Stimulated activated naive CD8-positive, alpha-beta T cell treated with anti-CD3 and anti-CD28 coated beads, Interleukin-15, amount 100 ng/mL, for 72 hours (primary cell): ENCODE results near the gene MAP3K3.

Source experiments
- ATAC-seq: fragments of 150-1000 bp; cut with Tn5 transposase; 2 replicates; pipeline ENCODE4 v1.10.0; 2021; ENCODE audit warnings: mild to moderate bottlenecking, moderate library complexity
- DNase-seq, 2 donors: peaks; one replicate each; pipeline ENCODE4 v3.0.0; 2021 to 2022
- H3K27ac Mint-ChIP-seq, 2 donors: one replicate each; pipeline ENCODE4 v1.8.0; 2022; ENCODE audit warnings: mild to moderate bottlenecking in 2 of 2, mixed read lengths in 2 of 2, moderate library complexity in 2 of 2
- H3K27me3 Mint-ChIP-seq: one replicate; pipeline ENCODE4 v1.8.0; 2022; ENCODE audit warnings: mixed read lengths
- H3K4me1 Mint-ChIP-seq: one replicate; pipeline ENCODE4 v1.8.0; 2022; ENCODE audit warnings: mild to moderate bottlenecking, mixed read lengths
- H3K4me3 Mint-ChIP-seq, 2 donors: one replicate each; pipeline ENCODE4 v1.8.0; 2022; ENCODE audit warnings: mild to moderate bottlenecking in 2 of 2, mixed read lengths in 2 of 2, moderate library complexity in 1 of 2
- H3K9me3 Mint-ChIP-seq, 2 donors: one replicate each; pipeline ENCODE4 v1.8.0; 2022; ENCODE audit warnings: mixed read lengths in 2 of 2

The MAP3K3 gene

DNA sequence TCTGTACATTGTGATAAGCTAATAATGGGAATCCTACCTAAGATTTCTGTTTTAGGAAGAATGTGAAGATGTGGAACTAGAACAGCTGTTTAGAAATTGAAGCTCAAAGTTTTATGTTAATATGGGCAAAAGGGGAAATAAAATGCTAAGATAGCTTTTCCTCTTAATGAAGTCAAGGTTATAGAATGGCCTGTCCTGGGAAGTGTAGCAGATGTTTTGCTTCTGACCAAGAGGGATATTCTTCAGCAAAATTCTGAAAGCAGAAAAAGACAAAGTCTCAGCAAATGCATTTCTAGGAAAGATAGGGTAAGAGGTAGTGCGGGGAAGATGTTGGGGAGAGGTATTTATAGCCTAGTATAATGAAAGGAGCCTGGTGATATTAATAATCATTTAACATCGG, 13.1 kb downstream of the MAP3K3 start:
- Mint-ChIP-seq H3K27me3 (no peaks in the 10 kb centered on the region), H3K4me1 (peaks cover 21% of the 10 kb centered on the region), H3K4me3 (no peak overlapping the region), H3K27ac (no peak overlapping the region), H3K9me3 (no peaks in the 10 kb centered on the region)
- ATAC-seq, result no peak
- no peak for DNase-seq

DNA sequence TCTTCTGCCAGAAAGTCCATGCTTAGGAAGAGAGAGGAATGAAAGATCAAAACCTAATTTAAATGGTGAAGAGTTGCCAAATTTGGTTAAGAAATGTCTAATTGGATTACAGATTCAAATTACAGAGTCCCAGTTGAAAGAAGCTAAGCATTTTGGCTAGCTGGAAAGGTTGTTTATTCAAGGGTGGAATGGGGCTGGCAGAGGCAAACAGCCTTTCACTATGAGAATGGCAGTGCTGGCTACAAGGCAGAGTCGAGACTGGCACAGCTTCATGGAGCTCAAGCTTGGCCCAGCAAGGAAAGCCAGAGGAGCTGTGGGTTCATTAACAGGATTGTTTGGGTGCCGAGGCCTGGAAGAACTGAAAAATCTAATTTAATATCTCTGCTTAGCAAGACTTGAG, 13.6 kb downstream of the MAP3K3 start:
- no peak overlapping the region for H3K4me3 Mint-ChIP-seq
- ATAC-seq, result no peak
- H3K4me1 Mint-ChIP-seq, result peaks cover 21% of the 10 kb centered on the region
- H3K27me3 Mint-ChIP-seq, result no peaks in the 10 kb centered on the region
- no peak for DNase-seq
- H3K9me3 Mint-ChIP-seq, result no peaks in the 10 kb centered on the region
- no peak overlapping the region for H3K27ac Mint-ChIP-seq

DNA sequence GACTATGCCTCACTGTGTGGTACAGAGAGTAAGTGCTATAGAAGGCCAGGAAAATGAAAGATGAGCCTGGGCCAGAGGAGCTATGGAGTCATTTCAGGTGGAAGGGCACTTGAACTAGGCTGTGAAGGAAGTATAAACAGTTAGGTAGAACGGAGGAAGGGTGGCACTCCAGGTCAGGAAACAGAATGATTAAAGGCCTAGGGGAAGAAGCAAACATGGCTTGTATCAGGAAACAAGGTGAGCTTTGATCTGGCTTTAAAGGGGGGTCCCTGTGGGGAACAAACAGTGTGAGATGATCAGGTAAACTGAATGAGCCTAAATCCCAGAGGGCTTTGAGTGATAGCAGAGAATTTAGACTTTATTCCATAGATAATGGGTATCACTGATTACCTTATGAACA, 16.9 kb downstream of the MAP3K3 start:
- no peaks in the 10 kb centered on the region for H3K27me3 Mint-ChIP-seq
- DNase-seq (no peak), ATAC-seq (no peak)
- no peaks in the 10 kb centered on the region for H3K9me3 Mint-ChIP-seq
- peak overlapping the region in 1 of 2 donors; percentile 34 for H3K27ac Mint-ChIP-seq
- no peak overlapping the region for H3K4me3 Mint-ChIP-seq
- peaks cover 14% of the 10 kb centered on the region for H3K4me1 Mint-ChIP-seq

DNA sequence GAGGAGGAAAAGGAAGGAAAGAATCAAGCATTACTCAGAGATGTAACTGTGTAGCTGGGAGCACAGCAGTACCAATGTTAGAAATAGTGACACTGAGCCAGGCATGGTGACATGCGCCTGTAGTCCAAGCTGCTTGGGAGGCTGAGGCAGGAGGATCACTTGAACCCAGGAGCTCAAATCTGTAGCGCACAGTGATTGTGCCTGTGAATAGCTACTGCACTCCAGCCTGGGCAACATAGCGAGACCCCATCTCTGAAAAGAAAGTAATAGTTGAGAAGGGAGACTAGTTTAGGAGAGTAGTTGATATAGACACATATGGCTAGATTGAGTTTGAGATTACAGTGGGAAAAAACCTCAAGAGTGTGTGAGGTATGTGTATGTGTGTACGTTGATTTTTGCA, 17.8 kb downstream of the MAP3K3 start:
- Mint-ChIP-seq H3K27ac (no peak overlapping the region), H3K27me3 (no peaks in the 10 kb centered on the region), H3K9me3 (no peaks in the 10 kb centered on the region), H3K4me1 (peaks cover 11% of the 10 kb centered on the region), H3K4me3 (no peak overlapping the region)
- ATAC-seq (no peak), DNase-seq (no peak)

DNA sequence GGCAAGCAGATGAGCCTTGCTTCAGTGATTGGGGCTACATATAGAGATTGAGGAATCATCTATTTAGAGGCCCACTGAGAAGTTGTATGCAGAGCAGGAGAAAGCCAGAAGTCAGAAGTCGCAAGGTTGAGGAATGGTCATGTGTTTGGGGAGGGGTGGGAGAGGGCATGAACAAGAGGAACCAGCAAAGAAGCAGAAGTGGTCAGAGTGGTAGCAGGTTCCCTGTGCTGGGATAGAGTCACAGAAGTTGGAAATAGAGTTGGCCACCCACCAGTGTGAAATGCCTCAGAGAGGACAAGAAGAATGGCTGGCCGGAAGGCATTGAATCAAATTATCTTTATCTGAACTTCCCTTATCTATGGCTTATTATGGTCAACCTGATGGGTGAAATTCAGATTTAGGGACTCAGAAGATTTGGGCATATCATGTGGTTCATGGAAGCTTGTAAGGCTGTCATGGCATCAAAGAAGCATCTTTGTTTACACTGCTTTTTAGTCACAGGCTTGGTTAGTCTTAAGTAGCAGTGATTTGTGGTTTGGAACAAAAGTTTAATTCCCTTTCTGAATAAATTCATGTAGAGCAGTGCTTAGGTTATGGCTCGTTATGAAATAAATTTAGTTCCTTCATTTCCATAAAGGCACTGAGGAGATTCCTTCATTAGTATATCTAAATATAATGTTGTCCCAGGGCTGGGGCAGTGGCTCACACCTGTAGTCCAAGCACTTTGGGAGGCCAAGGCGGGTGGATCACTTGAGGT, 19.7 kb downstream of the MAP3K3 start:
- no peaks in the 10 kb centered on the region for H3K27me3 Mint-ChIP-seq
- H3K4me3 Mint-ChIP-seq, result no peak overlapping the region
- H3K4me1 Mint-ChIP-seq, result peaks cover 23% of the 10 kb centered on the region
- ATAC-seq (no peak), DNase-seq (no peak)
- H3K27ac Mint-ChIP-seq, result no peak overlapping the region
- H3K9me3 Mint-ChIP-seq, result no peaks in the 10 kb centered on the region

DNA sequence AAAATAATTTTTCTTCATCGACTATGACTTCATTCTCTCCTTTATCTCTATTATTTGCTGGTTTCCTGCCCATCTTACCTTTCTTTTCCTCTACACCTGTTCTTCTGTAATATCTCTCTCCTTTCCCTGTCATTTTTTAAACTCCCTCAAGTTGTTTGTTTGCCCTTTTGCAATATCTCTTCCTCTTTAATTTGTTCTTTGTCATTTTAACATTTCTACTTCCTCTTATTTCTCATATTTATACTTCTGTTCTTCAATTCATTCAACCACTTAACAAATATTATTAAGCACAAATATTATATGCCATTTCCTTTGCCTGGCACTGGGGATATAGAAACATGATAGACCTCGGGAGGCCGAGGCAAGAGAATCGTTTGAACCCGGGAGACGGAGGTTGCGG, 22.6 kb downstream of the MAP3K3 start:
- Mint-ChIP-seq H3K4me1 (peaks cover 14% of the 10 kb centered on the region), H3K27ac (no peak overlapping the region), H3K9me3 (no peaks in the 10 kb centered on the region), H3K27me3 (no peaks in the 10 kb centered on the region), H3K4me3 (no peak overlapping the region)
- no peak for DNase-seq
- ATAC-seq, result no peak

DNA sequence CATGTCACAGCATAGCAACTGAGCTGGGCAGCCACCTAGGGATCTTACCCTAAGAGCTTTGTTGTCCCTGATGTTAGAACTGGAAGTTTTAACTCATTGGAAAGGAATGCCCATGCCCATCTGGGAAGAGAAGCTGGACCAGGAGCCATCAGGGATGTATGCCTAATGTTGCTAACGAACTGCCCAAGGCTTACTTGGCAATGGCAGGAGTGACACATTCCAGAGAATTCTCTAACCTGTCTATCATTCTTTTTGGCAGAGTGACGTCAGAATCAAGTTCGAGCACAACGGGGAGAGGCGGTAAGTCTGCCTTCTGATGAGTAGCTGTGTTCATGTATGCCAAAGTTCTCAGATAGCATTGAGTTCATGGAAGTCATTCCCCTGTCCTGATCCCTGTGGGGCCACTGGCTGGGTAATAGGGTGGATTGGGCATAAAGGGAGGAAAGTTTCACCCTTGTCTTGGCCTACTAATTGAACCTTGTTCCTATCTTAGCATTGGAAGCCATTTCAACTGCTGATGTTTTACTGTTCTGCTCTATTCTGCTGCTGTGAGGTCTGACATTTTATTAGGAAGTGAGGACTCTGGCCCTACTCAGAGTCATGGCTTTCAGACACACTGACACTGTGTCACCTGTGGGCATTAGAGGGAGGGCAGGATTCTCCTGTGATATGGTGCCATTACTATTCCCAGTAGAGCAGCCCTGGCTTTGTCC, 23.7 kb downstream of the MAP3K3 start:
- Mint-ChIP-seq H3K4me3 (no peak overlapping the region), H3K27ac (no peak overlapping the region), H3K4me1 (peaks cover 14% of the 10 kb centered on the region), H3K9me3 (no peaks in the 10 kb centered on the region), H3K27me3 (no peaks in the 10 kb centered on the region)
- DNase-seq, result no peak
- ATAC-seq, result peak; percentile 33

DNA sequence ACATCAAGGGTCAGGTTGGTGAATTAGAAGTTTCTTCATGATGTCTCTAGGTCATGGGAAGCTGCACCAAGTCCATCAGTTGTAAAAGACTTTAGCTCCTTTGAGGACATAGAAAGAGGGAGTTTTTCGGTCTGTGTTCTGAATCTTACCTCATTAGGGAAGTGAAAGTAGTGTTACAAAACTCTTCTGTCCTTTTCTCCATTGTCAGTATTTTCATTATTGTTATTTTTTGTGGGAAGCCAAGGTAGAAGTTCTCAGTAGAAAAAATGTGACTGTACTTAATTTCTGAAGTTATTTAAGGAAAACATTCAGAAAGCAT, 24.2 kb downstream of the MAP3K3 start:
- Mint-ChIP-seq H3K27me3 (no peaks in the 10 kb centered on the region), H3K4me1 (peaks cover 14% of the 10 kb centered on the region), H3K27ac (no peak overlapping the region), H3K9me3 (no peaks in the 10 kb centered on the region), H3K4me3 (no peak overlapping the region)
- ATAC-seq, result peak; percentile 53
- no peak for DNase-seq

DNA sequence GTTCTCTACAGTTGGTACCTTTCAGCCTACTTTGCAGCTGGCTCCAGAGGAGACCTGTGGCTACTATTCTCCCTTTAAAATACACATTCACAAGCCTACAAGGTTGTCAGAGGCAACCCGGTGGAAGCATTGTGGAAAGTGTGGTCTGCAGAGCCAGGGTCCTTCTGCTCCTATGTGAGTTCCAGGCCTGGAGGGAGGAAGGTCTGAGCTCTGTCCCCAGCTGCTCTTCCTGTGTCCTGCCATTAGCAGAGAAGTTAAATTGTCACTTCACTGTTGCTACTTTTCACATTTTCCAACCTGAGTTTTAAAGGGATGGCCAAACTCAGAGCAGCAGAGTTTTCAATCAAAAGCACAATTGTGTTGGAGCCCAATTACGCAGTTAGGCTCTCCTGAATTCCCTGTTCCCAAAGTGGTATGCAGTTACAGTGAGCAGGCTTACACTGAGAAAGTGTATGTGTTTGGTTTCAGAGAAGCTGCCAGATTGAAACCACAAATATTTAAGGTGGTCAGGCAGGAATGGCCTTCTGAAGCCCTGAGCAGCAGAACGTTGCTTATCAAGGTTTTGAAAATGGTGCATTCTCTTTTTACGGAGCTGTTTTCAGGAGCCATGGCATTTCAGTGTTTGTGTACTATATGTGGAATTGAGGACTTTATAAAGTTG, 25.0 kb downstream of the MAP3K3 start:
- no peak overlapping the region for H3K4me3 Mint-ChIP-seq
- ATAC-seq, result no peak
- H3K4me1 Mint-ChIP-seq, result peaks cover 14% of the 10 kb centered on the region
- H3K27ac Mint-ChIP-seq, result no peak overlapping the region
- no peaks in the 10 kb centered on the region for H3K9me3 Mint-ChIP-seq
- no peak for DNase-seq
- no peaks in the 10 kb centered on the region for H3K27me3 Mint-ChIP-seq

DNA sequence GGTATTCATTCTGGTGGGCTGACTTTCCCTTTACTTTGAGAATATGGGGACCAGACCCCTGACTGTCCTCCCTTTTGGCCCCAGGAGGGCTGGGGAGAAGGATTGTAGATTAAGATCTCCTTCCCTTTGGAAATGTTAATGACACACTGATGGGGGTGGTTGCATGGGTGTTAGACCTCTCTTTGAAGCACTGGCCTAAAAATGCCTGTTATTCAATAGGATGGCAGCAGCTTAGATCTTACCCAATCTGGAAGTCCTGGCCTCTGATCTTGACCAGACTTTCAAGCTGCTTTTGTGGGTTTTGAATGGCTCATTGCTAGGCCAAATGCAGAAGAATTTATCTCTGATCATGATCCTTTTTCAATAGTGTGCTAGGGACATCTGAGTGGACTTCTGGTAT, 25.7 kb downstream of the MAP3K3 start:
- no peak for DNase-seq
- no peak overlapping the region for H3K27ac Mint-ChIP-seq
- H3K4me1 Mint-ChIP-seq, result peaks cover 14% of the 10 kb centered on the region
- no peaks in the 10 kb centered on the region for H3K27me3 Mint-ChIP-seq
- no peak for ATAC-seq
- H3K9me3 Mint-ChIP-seq, result no peaks in the 10 kb centered on the region
- H3K4me3 Mint-ChIP-seq, result no peak overlapping the region

DNA sequence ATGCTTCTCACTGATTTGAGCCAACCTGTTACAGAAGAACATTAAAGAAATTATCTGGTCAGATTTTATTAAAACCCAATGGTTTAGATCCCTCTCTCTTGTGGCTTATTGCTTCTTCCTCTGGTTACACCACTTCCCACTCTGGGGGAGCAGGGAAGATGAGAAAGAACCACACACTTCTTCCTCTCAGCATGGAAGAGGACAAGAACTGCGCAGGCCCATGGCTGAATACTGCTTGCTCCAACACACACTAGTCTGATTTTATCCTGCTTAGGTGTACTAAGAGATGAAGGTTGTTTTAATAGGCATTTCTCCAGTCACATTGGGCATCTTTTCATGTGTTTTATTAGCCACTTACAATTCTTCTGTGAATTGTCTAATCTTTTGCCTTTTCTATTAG, 27.6 kb downstream of the MAP3K3 start:
- DNase-seq (no peak), ATAC-seq (no peak)
- Mint-ChIP-seq H3K4me3 (no peak overlapping the region), H3K27ac (peak overlapping the region in 1 of 2 donors; percentile 14), H3K27me3 (no peaks in the 10 kb centered on the region), H3K4me1 (peaks cover 14% of the 10 kb centered on the region), H3K9me3 (no peaks in the 10 kb centered on the region)

DNA sequence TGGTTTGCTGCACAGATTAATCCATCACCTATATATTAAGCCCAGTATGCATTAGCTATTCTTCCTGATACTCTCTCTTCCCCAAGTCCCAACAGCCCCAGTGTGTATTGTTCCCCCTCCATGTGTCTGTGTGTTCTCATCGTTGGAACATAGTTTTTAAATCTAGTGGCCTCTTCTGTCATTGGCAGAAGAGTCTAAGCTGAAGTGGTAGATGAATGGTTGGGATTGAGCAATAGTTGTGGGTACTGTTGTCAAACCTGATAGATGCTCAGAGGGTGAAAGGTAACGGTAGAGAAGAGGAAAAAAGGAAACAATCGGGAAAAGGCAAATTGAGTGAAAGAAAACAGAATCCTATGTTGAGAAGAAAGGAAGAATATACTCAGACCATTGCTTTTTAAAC, 29.9 kb downstream of the MAP3K3 start:
- H3K27ac Mint-ChIP-seq, result no peak overlapping the region
- DNase-seq (no peak), ATAC-seq (no peak)
- H3K4me1 Mint-ChIP-seq, result no peaks in the 10 kb centered on the region
- H3K27me3 Mint-ChIP-seq, result no peaks in the 10 kb centered on the region
- H3K4me3 Mint-ChIP-seq, result no peak overlapping the region
- H3K9me3 Mint-ChIP-seq, result no peaks in the 10 kb centered on the region

DNA sequence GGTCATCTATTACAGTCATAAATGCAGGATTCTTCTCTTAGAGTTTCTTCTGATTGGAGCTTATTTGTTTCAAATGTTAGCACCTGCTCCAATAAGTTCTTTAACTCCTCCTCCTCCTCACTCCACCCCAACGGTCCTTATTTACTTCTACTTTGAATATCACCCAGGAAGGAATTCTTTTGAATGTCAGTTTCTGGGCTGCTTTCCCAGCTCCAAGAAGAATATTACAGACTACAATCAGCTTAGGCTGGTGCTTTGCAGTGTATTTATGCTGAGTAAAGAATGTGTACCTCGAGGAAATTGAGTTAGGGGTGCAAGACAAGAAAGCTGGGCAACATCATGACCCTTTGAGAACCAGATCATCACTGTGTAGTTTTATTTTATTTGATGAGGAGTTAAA, 30.8 kb downstream of the MAP3K3 start:
- Mint-ChIP-seq H3K27me3 (no peaks in the 10 kb centered on the region), H3K27ac (peak overlapping the region in 1 of 2 donors; percentile 28)

DNA sequence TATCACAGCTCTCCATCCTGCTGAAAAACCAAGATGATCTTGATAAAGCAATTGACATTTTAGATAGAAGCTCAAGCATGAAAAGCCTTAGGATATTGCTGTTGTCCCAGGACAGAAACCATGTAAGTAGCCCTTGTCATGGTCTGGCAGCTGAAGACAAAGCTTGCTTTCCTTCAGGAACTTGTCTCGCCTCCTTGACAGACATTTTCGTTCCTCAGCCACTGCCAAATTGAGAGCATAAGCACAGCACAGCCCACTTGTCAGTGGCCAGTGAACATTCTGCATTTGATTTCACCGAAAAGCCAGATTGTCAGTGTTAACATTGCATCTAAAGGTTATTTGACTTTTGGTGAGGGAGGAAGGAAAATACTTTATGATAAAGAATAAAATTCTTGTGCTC, 35.6 kb downstream of the MAP3K3 start:
- no peak overlapping the region for H3K4me3 Mint-ChIP-seq
- no peaks in the 10 kb centered on the region for H3K4me1 Mint-ChIP-seq
- no peak for ATAC-seq
- no peak overlapping the region for H3K27ac Mint-ChIP-seq
- no peaks in the 10 kb centered on the region for H3K9me3 Mint-ChIP-seq
- H3K27me3 Mint-ChIP-seq, result no peaks in the 10 kb centered on the region
- no peak for DNase-seq

More for the DNA sequence above, 30.8 kb downstream of the MAP3K3 start:
- DNase-seq (no peak), ATAC-seq (no peak)
- H3K4me3 Mint-ChIP-seq, result no peak overlapping the region
- no peaks in the 10 kb centered on the region for H3K4me1 Mint-ChIP-seq
- no peaks in the 10 kb centered on the region for H3K9me3 Mint-ChIP-seq

DNA sequence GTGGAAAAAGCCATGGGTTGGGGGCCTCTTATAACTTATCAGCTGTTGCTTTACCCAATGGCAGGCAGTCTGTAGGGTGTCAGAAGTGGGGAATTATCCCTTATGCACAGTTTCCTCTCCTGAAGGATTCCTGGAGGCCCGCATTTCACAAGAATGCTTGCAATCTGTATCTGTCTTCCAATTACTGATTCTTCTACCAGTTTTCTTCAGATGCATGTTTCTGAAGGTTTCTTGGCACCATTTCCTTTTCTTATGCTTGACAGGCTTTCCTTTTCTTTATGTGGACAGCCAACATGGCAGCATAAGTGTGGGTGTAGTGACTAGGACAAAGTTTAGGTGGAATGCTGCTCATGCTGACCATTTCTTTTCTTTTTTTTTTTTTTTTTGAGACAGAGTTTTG, 36.1 kb downstream of the MAP3K3 start:
- no peaks in the 10 kb centered on the region for H3K4me1 Mint-ChIP-seq
- ATAC-seq, result no peak
- no peak for DNase-seq
- no peak overlapping the region for H3K4me3 Mint-ChIP-seq
- no peak overlapping the region for H3K27ac Mint-ChIP-seq
- no peaks in the 10 kb centered on the region for H3K27me3 Mint-ChIP-seq
- H3K9me3 Mint-ChIP-seq, result no peaks in the 10 kb centered on the region

DNA sequence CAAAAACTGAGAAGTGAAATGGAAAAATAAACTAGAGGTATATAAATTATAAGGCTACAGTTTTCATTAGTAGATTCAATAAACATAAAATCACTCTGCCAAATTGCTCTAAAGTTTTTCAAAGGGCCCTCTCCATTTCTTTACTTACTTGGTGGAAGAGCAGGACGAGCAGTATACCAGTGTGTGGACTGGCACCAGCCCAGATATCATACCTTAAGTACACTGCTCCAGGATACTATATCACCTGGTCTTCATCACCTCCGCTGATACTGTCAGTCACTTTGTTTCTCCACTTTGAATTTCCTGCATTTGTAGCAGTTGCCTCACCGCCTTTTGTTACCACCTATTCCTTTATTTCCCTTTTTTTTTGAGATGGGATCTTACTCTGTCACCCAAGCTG, 37.6 kb downstream of the MAP3K3 start:
- peaks cover 6% of the 10 kb centered on the region for H3K4me1 Mint-ChIP-seq
- ATAC-seq (no peak), DNase-seq (no peak)
- no peaks in the 10 kb centered on the region for H3K9me3 Mint-ChIP-seq
- peak overlapping the region in 1 of 2 donors; percentile 15 for H3K27ac Mint-ChIP-seq
- H3K4me3 Mint-ChIP-seq, result no peak overlapping the region
- no peaks in the 10 kb centered on the region for H3K27me3 Mint-ChIP-seq
